H7 (cell line): ENCODE measurements around the gene PNPLA5. TPM values are rescaled to one million over a fixed set of nuclear protein-coding genes. Genes with fewer than 3 reads are reported as not detected.
A peak's percentile ranks its signal among the peaks of the same experiment; 100 is the strongest.

ENCODE experiments used
- DNase-seq: peaks from one replicate; pipeline ENCODE4 v3.0.0; 2012
- H3K27me3 ChIP-seq: 2 replicates; pipeline ENCODE4 v1.6.0; 2011; ENCODE audit warnings: mild to moderate bottlenecking, low read length; ENCODE audit not compliant: control insufficient read depth, insufficient read depth
- H3K36me3 ChIP-seq: replicated peaks from 2 replicates; pipeline ENCODE4 v1.5.1; 2011; ENCODE audit warnings: low read length; ENCODE audit not compliant: control insufficient read depth, insufficient read depth
- H3K4me3 ChIP-seq: 2 replicates; pipeline ENCODE4 v1.5.1; 2011; ENCODE audit warnings: low read depth, mild to moderate bottlenecking, control low read depth, low read length, moderate library complexity; ENCODE audit not compliant: insufficient read depth
- total RNA-seq: library from RNA; depleted of rRNA; stranded (reverse); fragments of >200 nt; shearing (Covaris generic); gene quantifications from 2 replicates; pipeline ENCODE4 v1.2.3, GENCODE V29; 2014

PNPLA5 gene
- total RNA-seq, 1 experiment from 2014 or later, result 2.2 TPM

DNA sequence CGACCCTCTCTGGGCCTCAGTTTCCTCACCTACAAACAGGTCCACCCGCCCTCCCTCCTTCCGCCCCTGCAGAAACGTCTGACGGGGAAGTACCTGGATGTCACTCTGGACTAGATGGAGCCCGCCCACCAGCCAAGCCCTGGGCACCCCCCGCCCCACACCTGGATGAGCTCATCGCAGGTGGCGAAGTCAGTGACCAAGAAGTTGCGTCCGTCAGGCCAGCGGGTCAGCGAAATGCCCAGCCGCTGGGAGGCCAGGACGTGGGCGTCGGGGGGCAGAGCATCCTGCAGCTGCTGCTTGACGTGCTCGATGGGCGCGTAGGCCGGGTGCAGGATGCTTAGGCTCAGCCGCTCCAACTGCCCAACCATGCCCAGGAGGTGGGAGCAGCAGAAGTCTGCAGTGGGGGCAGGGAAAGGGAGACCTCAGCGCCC lies 897 bp downstream of the PNPLA5 start:
- Histone ChIP-seq H3K36me3 (no peaks in the 10 kb centered on the region; the same call in 1 of the 2 replicates), H3K4me3 (peak overlapping the region; percentile 64; the same call in 1 of the 2 replicates), H3K27me3 (peaks cover 24% of the 10 kb centered on the region; the same call in 1 of the 2 replicates)
- DNase-seq, result peak; percentile 76

DNA sequence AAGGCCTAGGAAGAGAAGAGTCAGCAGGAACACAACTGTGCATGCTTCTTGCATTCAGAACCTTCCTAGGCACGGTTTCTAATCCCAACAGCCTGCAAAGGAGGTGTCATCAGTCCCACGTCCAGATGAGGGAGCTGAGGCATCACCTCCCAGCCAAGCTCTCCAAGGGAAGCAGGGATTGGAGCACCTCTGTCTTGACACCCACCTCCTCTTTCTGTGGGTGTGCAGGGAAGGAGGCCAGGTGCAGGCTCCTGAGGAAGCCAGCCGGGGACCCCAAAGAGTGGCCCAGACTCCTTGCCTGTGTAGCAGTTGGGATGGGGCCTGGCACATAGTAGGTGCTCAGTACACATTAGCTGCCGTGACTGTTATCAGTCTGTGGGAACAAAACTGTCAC lies 2.0 kb downstream of the PNPLA5 start:
- peak; percentile 71 for DNase-seq
- no peaks in the 10 kb centered on the region; the same call in 1 of the 2 replicates for H3K36me3 ChIP-seq
- H3K27me3 ChIP-seq, result peaks cover 24% of the 10 kb centered on the region; the same call in 1 of the 2 replicates
- H3K4me3 ChIP-seq, result no peak overlapping the region

DNA sequence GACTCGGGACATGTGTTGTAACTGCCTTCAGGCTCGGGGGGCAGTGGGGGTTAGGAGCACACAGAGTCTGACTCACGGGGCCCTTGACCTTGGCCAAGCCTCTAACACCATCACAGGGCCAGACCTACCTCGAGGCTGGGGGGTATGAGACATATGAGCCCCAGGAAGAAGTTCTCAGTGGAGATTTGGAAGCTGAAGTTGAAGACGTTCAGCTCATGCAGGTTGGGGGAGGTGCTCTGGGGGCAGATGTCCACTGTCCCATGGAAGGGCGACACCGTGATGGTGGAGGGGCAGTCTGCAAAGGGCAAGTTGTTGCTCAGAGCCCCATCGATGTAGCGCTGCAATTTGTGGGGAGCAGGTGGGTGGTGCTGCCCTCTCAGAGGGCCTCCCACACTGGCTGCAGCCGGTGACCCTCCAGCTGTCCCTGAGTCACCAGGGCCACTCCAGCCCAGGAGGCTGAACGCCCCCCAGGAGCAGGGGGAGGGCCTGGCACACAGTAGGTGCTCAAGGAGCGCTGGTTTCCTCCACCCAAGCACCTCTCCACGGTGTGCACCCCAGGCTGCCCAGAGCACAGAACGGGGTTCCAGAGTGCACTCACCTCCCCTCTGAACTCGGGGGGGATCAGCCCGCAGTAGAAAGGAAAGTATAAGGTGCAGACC lies 2.5 kb downstream of the PNPLA5 start:
- Histone ChIP-seq H3K27me3 (peaks cover 24% of the 10 kb centered on the region; the same call in 1 of the 2 replicates), H3K36me3 (no peaks in the 10 kb centered on the region; the same call in 1 of the 2 replicates), H3K4me3 (no peak overlapping the region)
- no peak for DNase-seq

DNA sequence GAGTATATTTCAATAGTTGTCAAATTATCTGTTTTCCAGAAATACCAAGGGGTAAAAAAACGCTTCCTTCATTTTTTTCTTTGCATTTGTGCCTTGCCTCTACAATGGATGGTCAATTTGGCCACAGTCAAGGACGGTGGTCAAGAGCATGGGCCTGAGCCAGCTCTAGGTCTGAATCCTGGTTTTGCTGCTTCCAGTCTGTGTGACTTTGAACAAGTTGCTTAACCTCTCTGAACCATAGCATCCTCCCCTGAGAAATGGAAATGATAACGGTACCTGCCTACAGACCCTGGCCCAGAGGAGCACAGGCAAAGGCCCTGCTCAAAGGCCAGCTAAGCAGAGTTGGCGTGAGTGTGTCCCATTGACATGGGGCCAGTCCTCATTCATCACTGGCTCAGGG lies 3.1 kb downstream of the PNPLA5 start:
- DNase-seq, result no peak
- H3K27me3 ChIP-seq, result peaks cover 24% of the 10 kb centered on the region; the same call in 1 of the 2 replicates
- H3K36me3 ChIP-seq, result no peaks in the 10 kb centered on the region; the same call in 1 of the 2 replicates
- no peak overlapping the region for H3K4me3 ChIP-seq

DNA sequence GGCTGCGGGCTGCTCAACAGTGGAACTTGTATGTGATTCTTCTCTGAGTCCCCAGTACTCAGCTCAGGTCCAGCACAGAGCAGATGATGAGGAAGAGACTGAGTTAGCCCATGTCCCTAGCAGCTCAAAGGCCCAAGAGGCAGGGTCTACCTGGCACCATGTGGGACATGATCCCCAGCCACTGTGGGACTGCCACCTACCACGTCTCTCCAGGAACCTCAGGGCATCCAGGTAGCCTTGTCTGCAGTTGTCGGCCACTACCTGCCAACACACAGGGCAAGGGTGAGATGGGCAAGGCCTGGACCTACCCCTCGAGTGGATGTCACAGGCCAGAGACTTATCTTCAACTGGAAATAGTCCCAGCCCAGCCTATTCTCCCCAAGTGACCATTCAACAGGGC lies 4.4 kb downstream of the PNPLA5 start:
- Histone ChIP-seq H3K27me3 (peaks cover 20% of the 10 kb centered on the region; the same call in 1 of the 2 replicates), H3K36me3 (no peaks in the 10 kb centered on the region; the same call in 1 of the 2 replicates)

DNA sequence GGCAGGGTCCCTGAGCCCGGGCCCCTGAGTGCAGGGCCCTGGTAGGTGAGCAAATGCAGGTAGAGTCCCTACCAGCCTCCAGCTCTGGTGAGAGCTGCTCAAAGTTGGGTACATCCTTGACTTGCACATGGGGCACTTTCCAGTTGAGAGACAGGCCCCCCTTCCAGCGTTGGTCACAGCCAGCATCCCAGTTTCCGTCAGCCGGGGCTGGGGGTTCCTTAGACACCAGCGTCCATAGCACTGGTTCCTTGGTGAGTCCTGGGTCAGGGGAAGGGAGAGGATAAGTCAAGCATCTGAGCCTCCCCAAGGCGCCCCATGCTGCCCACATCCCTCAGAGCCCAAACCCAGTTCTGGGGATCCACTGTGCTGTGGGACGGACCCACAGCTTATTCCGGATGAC lies 5.6 kb downstream of the PNPLA5 start:
- peak; percentile 21 for DNase-seq
- H3K36me3 ChIP-seq, result no peaks in the 10 kb centered on the region; the same call in 1 of the 2 replicates
- H3K4me3 ChIP-seq, result no peak overlapping the region
- peaks cover 8% of the 10 kb centered on the region; the same call in 1 of the 2 replicates for H3K27me3 ChIP-seq

More for the DNA sequence above, 4.4 kb downstream of the PNPLA5 start:
- no peak overlapping the region for H3K4me3 ChIP-seq
- DNase-seq, result peak; percentile 10

DNA sequence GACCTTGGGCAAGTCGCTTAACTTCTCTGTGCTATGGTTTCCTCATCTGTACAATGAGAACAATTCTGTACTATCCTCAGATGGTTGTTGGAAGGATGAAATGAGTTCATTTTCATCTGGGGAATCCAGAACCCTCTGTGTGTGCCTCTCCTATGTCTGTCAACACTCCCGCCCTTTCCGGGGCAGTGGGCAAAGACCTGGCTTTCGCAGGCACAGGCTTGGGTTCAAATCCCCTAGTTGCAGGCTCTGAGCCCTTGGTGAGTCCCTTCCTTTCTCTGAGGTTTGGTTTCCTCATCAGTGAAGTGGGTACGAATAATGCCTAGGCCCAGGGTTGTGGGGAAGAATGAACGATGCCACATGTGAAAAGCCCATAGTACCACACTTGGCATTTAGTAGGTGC lies 6.0 kb downstream of the PNPLA5 start:
- DNase-seq, result no peak
- H3K4me3 ChIP-seq, result no peak overlapping the region
- peaks cover 4% of the 10 kb centered on the region; the same call in 1 of the 2 replicates for H3K27me3 ChIP-seq
- no peaks in the 10 kb centered on the region; the same call in 1 of the 2 replicates for H3K36me3 ChIP-seq

DNA sequence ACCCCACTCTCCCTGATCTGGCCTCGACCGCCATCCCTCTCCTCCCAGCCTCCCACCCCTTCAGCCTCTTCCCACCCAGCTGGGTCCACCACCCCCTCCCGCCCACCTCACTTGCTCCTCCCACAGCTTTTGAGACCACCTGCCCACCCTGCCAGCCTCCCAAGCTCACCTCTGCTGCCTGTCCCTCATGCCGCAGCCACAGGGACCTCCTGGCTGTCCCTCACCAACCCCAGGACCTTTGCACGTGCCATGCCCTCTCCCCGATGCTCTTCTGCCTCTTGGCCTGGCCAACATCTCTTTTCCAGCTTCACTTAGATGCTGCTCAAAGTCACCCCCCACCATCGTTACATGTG lies 6.5 kb downstream of the PNPLA5 start:
- H3K4me3 ChIP-seq, result no peak overlapping the region
- DNase-seq, result no peak
- no peaks in the 10 kb centered on the region; the same call in 1 of the 2 replicates for H3K36me3 ChIP-seq
- no peaks in the 10 kb centered on the region; the same call in 1 of the 2 replicates for H3K27me3 ChIP-seq

DNA sequence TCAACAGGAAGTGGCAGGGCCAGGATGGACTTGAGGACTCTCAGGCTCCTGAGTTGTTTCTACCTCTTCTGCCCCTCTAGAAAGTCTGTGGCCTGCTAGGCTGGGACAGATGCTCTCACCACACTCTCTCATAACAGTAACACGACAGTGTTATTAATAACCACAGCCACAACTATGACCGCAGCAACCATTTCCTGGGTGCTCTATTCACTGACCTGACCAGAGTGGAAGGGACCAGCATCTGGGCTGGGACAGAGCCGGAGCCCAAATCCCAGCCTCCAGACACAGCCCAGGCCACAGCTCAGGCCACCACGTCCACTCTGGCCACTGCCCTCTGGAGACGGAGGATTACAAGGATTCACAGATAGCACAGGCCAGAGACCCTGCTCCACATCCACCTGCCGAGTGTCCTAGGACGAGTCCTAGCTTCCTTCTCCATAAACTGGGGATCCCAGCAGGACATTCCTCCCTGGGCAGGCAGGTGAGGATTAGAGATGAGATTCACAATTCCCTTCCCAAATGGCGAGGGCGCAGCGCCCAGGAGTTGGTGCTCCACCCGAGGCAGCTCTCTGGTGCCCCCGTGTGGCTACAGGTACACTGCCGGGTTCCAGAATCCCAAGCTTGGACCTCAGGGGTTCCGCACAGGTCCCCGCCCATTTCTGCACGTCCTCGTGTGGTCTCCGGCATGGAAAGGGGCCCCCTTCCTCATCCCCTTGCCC lies 7.1 kb downstream of the PNPLA5 start:
- DNase-seq, result peak; percentile 95
- Histone ChIP-seq H3K4me3 (no peak overlapping the region), H3K36me3 (no peaks in the 10 kb centered on the region; the same call in 1 of the 2 replicates), H3K27me3 (no peaks in the 10 kb centered on the region)

DNA sequence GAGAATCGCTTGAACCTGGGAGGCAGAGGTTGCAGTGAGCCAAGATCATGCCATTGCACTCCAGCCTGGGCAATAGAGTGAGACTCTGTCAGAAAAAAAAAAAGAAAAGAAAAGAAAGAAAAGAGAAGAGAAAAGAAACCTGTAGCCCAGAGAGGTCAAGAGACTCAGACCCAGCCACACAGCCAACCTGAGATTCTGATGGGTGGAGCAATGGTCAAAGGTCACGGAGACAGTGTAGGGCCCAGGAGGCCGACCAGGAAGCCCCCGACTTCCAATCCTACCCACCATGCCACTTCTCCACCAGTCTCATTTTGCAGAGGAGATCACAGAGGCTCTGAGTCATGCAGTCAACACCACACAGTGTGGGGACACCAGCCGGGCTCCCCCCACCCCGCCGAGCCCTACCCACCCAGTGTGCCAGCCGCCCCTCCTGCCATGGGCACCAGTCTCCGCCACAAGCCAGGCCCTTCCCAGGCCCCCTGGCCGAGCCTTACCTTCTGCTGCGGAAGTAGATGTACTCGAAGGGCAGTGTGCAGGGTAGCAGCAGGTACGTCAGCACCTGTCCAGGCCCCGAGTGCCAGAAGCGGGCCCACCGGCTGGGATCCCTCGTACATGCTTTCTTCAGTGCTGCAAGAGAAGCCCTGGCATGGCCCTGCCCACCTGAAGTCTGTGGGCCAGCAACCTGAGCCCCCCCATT lies 7.9 kb downstream of the PNPLA5 start:
- DNase-seq, result peak; percentile 29
- no peaks in the 10 kb centered on the region for H3K27me3 ChIP-seq
- no peak overlapping the region for H3K4me3 ChIP-seq
- no peaks in the 10 kb centered on the region; the same call in 1 of the 2 replicates for H3K36me3 ChIP-seq

DNA sequence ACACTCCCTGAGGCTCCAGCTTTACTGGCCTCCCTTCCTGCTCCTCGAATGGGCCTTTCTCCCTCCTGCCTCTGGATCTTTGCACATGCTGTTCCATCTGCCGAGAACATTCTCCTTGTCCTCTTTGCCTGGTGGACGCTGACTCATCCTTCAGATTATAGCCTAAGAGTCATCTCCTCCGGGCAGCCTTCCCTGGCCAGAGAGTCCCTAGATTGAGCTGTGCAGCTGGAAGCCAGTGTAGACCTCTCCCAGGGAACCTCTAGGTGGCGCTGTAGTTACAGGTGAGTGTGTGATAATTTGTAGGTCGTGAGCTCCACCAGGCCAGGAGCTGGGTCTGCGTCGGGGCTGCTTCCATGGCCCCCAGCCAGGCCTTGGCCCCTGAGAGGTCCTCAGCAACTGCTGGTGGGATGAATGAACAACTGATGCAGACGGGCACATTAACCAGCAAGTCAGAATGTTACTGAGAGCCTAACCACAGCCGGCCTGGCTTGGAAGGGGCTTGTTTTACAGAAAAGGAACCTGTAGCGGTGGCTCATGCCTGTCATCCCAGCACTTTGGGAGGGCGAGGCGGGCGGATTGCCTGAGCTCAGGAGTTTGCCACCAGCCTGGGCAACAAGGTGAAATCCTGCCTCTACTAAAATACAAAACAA lies 8.7 kb downstream of the PNPLA5 start:
- no peak overlapping the region for H3K4me3 ChIP-seq
- peak; percentile 95 for DNase-seq
- H3K36me3 ChIP-seq, result no peaks in the 10 kb centered on the region; the same call in 1 of the 2 replicates
- H3K27me3 ChIP-seq, result no peaks in the 10 kb centered on the region

DNA sequence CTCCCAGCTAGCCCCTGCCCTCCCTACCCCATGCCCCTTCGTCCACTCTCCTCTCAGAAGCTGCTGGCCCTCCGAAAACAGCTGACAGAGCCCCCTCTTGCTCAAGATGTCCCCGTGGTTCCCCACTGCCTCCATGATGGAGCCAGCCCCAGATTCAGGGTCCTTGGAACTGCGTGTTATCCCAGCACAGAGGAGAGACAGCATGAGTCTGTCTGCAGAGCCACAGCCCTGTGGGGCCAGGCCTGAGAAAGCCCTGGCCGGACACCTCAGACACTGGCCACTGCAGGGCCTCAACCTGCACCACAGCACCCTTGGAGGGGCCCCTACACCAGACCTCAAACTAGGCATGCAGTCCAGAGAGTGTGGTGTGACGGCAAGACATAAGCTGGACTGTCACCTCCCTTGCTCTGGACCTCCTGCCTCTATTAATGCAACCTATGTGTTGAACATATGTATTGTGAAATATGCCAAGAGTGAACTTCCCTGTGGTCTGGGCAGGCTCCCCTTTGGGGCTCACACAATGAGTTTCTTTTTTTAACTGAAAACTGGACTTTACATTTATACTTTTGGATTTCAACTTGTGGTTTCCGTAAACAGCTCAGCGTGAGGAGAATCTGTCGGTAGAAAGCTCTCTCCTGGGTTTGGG lies 9.6 kb downstream of the PNPLA5 start:
- no peak overlapping the region for H3K4me3 ChIP-seq
- H3K27me3 ChIP-seq, result no peaks in the 10 kb centered on the region
- H3K36me3 ChIP-seq, result no peaks in the 10 kb centered on the region; the same call in 1 of the 2 replicates
- peak; percentile 11 for DNase-seq

DNA sequence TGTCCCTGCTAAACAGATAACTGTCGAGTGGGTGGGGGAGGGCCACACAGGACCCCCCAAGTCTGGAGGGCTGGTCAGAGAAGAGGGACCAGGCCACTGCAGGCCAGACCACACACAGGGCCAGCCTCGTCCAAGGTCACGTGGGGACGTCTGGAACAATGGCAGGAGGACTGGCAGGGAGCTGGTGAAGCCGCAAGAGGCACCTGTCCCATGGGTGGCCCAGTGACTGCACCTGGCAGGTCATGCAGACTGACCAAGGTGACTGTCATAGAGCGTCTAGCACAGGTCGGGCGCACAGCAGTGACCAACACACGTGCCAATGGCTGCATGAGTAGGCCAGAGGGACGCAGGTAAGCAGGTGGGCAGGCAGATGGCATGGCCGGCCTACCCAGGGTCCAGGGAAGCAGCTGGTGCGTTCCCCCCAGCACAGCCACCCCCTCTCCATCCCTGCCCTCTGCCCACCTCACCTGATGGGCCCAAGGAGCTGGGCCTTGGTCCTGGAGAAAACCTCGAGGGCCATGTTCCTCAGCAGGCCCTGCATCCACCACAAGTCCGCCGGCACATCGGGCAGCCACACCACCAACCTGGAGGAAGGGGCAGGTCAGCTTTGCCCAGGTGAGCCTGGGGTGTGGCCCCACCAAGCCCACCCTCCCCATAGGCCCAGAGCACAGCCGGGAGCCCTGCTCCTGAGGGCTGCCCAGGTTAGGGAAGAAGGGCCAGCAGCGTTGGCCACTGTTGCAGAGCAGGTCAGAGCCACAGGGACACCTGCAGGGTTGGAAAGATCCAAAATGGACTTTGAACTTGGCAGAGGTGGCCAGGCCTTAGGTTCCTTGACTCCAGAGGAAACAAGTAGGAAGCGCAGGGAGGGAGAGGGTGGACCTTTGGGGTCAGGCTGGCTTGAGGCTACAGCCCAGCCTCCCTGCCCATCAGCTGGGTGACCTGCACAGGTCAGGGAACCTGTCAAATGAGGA lies 10.4 kb downstream of the PNPLA5 start:
- Histone ChIP-seq H3K36me3 (no peaks in the 10 kb centered on the region; the same call in 1 of the 2 replicates), H3K27me3 (no peaks in the 10 kb centered on the region), H3K4me3 (no peak overlapping the region)
- peak; percentile 39 for DNase-seq
